ENCODE results near the gene GGACT.
"Not testable (repeated sequence)": the region's sequence is repeated elsewhere in the genome, so short reads cannot be mapped to it uniquely, and the experiment has no call there.

Gene GGACT

DNA sequence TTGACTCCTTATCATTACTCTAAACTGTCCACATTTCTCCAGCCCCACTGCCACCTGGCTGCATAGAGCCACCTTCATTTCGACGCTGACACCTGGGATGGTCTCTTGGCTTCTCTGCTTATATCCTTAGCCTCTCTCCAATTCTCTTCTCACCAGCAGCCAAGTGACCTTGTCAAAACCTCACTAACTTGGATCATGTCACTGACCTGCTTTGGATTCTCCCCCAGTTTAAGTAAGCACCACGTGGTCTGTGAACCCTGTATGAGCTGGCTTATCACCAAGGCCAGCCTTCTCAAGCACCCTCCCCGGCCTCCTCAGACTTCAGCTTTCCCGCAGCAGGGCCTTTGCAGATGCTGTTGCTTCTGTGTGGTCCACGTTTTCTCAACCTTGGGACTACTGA lies 12.3 kb upstream of the GGACT start:
- DNase-seq, result no peak

DNA sequence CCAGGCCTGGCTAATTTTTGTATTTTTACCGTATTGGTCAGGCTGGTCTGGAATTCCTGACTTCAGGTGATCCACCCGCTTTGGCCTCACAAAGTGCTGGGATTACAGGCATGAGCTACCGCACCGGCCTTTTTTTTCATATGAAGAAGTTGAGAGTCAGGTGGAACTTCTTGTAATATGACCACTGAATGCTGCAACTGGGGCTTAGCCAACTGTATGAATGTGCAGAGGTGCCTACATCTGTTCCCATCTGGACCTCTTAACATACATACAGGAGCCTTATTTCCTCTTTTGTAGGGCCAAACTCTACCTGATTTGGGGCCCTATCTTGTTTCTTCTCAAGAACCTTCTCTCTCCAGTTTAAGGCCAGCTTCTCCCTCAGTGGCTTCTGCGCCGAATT lies 11.9 kb upstream of the GGACT start:
- DNase-seq, result no peak

DNA sequence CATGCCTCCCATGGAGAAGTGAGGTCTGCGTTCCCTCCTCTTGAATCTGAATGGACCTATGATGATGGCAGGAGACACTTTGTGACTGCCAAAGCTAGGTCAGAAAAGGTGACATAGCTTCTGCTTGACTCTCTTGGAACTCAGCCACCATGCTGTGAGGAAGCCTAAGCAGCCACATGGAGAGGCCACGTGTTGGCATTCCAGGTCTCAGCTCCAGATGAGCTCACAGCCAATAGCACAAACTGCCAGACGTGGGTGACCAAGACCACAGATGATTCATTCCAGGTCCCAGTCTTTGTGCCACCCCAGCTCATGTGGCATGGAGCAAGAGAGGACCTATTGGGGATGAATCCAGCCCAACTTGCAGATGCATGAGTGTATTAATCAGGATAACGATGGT lies 8.7 kb upstream of the GGACT start:
- DNase-seq, result no peak

DNA sequence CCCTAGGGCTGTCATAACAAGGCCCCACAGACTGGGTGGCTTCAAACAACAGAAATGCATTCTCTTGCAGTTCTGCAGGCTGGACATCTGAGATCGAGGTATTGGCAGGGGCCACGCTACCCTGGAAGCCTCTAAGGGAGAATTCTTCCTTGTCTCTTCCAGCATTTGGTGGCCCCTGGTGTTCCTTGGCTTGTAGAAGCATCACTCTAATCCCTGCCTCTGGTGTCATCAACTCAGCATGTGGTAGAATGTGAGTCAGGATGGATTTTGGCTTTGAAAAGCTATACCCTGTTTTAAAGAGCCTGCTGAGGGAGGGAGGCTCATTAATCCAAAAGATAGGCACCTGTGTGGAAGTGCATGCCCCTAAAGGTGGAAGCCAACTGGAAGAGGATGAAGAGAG lies 7.9 kb upstream of the GGACT start:
- DNase-seq, result no peak

DNA sequence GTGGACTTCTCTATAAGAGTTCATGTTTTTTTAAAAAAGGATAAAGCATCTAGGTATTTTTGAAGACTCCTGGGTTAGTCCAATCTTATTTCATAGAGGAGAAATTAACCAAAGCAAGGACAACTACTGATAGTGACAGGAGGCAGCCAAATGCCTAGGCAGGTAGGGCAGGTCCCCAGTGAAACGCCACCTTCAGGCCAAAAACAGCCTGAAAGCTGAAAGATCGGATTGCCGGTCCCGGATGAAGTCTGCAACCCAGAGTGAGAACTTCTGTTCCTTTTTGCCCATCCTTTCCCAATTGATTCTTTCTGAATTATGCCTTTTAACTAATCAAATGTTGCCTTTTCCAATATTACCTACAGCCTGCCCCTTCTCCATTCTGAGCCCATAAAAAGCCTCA lies 6.1 kb upstream of the GGACT start:
- no peak for DNase-seq

DNA sequence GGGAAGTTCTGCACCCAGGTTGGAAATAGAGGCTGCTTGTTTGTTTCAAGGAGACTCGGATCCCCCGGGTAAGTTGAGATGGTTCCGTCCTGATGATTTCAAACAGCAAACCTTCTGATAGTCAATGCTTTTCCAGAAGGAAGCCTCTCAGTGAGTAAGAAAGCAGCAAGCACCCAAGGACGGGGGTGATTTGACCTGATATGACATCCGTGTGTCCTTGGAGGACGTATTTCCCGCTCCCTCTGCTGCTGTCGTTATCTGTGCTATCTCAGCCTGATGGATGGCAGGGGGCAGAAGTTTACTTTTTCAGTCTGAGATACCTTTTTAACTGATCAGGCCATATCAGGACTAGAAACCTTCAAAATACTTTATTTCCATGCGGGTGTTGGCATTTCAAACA lies 5.7 kb upstream of the GGACT start:
- no peak for DNase-seq

DNA sequence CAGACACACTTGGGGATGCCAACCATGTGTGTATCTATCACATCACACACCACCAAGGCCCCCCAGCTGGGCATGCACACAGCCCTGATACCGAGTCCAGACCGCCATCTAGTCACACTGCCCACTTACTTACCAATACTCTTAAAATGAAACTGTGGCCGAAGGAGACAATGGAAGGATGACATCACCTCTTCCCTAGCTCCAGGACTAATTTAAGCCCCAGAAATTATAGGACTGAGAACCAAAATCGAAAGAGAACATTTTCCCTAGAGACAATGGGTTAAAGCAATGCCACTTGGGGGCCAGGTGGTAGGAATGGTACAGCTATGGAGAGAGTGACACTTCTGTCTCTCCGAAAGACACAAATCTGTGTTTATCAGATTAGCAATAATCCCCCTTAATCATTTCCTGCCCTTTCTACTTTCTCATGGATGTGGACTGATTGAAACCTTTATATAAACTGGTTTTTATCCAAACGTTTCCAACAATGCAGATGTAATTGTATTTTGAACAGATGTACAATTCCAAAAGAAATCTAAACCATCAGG lies 663 bp upstream of the GGACT start:
- DNase-seq, result no peak

DNA sequence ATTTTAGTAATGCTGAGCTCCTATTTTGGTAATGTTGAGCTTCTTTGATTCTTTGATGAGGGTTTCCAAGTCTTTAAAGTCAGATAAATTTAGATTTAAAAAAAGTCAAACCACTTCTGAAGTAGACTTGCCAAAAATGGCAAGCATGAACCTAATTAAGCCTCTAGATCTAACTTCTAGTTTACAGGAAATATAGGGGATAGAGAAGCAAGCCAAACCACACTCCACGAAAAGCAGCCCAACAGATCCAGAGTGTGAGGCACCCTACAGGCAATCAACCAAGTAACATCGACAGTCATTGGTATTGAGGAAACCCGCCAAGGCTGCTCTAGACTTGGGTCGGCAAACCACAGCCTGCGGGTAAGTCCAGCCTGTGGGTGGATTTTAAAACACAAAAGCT lies 3.7 kb downstream of the GGACT start:
- no peak for DNase-seq

DNA sequence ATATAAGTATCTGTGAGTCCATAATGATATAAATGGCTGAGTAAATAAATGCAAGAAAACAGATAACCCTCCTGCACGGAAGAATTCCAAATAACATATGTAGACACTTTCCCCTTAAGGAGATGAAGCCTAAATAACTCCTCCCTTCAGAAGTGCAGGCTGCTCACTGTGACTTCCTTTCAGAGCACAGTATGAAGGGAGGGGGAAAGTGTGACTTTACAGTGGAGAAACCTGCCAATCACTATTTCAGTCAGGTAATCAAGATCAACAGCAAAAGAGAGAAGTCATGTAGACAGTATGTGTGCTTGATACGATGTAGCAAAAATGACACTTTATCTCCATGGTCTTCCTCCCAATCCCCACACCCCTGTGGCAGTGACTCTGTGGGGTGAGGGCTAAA lies 7.1 kb downstream of the GGACT start:
- DNase-seq, result no peak

DNA sequence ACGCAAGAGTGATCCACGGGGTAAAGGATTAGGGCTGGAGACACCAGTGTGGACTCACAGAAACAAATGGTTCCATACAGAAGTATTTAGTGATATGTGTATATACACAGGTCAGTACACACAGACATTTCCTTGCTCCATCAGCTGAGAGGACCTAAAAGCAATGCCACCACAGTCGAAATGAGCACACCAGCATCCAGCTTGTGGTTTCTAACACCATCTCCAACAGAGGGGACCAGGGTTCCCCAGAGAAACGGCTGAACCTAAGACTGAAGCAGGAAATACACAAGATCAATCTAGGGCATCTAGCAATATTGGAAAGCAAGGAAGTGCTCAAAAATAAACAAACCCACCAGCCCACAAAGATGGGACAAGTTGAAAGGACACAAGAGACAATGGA lies 7.6 kb downstream of the GGACT start:
- no peak for DNase-seq

DNA sequence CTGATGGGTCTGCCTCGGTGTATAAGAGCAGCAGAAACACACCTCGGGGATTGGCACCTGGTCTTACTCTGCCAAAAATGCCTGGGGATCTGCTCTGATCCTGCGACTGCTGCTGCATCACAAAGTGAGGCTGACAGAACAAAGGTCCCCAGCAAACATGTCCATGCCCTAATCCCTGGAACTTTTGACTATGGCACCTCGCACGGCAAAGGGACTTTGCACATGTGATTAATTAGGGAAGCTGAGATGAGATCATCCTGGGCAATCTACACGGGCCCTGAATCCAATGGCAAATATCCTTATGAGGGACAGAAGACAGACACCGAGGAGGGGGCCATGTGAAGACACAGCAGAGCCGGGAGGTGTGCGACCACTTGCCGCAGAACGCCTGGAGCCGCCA lies 8.5 kb downstream of the GGACT start:
- DNase-seq, result no peak

DNA sequence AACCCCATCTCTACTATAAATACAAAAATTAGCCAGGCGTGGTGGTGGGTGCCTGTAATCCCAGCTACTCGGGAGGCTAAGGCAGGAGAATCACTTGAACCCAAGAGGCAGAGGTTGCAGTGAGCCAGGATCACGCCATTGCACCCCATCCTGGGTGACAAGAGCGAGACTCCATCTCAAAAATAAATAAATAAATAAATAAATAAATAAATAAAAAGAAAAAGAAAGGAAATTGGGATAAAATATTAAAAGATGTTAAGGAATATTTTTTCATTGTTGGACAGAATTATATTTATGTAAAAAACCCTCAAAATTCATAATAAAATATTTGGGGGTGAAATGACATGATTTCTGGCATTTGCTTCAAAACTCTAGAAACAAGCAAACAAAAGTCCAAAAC lies 11.3 kb downstream of the GGACT start:
- DNase-seq, result not testable (repeated sequence)

DNA sequence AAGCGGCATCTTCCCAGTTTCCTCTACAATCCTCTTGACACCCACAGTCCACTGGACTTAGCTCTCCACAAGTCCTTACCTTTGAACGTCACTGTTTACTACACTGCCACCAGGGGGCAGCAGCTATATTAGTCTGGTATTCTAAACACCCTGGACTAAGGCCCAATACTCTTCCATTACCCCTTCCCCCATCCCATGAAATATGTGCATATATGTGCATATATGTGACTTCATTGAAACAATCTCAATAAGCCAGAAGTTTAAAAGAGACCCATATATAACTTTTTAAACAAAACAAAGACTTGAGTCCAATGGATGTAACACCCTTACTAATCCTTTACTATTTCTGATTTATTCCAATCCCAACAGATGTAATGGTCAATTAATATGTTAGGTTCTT lies 15.5 kb downstream of the GGACT start:
- no peak for DNase-seq

DNA sequence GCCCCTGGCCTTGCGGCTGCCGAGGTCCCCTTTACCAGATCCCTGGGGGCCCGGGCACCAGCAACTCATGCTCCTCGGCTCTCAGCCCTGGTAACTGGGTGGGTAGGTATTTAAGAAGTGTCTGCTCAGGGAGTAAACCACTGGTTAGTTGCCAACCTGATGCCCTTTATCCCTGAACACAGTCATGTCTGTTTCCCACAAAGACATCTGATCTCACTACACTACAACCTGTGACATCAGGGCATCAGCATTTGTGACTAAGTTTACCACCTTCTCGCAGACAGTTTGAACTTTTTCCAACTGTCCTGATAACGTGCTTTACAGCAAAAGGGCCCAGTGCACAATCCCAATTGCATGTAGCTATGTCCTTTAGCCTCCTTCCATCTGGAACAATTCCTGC lies 22.0 kb downstream of the GGACT start:
- DNase-seq, result no peak

DNA sequence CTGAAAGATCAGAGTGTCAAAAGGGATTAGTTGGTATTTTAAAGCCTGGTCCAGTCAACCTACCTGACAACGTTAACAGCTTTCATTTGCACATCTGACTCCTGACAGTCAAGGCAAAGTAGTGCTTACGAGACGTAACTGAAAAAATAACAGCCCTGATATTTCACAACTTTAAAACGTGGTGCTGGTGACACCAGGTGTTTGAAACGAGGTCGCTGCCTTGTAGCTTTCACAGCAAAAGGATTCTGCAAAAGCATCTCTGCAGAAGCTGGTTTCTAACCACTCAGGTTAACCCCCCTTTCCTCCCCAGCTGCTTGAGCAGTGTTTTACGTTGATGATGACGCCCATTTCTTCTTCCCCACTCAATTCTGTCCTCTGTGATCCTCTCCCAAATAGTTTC lies 23.3 kb downstream of the GGACT start:
- DNase-seq, result no peak

DNA sequence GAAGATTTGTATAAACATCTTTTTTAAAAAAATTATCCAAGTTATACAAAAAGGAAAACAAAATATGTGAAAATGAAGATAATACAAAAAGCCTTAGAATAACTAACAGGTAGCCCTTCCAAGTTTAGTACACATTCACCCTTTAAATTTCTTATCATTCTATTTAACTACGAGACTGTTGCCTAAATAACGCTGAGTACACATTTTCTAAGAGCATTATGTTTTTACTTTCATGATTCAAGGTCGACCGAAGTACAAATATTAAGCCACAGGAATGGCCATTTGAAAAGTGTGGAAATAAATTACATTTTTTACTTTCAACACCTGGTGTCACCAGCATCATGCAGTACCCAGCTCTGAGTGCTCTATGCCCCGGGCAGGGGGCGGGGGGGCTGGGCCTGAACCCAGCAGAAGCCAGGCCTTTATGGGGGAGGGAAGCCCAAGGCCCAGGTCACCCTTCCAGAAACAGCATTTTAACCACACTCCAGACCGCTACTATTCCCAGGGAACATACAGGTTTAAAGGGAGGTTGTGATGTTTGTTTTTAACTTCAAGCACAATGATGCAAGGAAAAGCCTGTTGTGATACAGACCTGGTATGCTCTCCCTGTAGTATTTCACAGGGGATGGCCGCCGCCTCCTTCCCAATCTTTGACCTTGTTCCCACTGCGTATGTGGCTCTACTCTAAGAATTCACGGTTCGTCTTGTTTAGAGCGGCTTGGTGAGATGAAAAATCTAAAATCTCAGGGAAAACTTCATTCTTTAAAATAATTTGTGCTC lies 24.0 kb downstream of the GGACT start:
- DNase-seq, result no peak

DNA sequence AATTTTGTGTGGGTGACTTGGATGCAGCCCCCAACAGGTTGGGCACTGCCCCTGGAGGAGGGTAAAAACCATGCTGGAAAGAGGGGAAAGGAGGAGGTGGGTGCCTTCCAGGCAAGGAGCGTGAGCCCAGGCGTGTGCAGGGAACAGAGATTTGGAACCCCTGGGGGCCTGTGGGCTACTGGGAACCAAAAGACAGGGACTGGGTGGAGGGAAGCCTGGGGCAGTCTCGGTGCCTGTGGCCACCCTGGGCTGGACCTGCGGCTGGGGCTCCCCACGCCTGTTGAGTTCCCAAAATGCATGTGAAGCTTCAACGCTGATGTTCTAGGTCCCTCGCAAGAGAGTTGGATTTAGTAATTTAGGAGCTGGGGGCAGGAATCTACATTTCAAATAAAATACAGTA lies 24.8 kb downstream of the GGACT start:
- no peak for DNase-seq

DNA sequence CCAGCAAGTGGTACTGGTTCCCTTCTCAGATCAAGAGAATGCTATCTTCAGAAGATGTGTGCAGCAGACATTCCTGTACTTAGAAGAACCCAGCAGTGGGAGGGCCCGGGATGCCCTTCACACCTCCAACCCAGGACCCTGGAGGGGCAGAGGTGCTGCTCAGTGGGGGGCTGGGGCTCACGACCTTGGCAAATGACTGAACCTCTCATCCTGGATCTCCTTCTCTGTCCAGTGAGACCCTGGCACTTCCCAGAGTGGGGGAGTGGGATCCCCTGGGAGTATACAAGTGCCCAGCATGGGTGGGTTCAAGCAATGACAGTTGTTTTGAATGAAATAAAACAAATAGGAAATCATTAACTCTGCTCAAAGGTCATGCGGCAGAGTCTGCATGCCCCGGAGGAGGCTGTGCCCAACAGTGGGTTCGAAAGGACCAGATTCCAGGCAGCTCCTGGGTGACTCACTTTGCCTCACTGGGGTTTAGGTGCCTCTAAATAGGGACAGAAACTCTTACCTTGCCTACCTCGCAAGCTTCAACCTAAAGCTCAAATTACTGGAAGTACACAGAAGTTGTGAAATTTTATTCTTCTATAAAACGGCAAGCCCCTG lies 26.9 kb downstream of the GGACT start:
- no peak for DNase-seq

DNA sequence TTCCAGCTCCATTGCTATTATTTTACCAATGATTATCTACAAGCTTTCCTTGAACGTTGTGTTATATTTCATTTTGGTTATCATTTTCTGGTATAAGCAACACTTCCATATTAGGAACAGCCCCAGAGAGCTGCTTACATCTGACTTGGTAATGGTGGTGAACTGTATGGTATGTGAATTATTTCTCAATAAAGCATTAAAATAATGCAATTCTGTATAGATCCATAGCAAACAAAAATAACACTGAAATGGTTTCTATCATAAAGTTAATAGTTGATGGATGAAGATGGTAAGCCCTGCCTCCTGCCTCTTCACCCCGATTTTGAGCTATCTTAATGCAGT lies 27.5 kb downstream of the GGACT start:
- no peak for DNase-seq

DNA sequence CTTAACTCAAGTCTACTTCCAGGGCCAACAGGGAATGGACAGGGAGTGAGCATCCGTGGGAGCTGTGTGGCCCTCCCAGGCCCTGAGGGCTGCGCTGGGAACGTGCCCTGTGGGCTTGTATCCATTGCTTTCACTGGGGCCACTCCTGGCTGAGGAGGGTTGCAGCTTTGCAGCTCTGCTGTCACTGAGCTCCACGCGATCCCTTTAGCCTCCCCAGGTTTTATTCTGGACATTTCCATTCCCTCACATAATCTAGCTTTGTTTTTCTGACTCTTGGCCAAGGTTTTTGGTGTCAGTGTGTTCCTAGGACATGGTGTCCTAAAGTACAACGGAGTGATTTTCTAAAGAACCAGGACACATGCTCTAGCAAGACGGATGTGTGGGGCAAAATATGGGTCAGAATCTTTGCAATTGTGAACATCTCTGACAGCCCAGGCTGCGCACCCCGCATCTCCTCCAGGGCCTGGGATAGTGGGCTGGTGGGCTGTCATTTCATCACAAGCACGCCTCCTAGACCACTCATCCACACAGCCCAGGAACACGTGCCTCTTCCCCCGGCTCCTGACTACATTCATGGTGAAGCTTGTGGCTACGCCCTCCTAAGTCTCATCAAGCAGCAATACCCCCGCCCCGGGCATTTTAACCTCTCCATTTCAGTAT lies 28.0 kb downstream of the GGACT start:
- no peak for DNase-seq

DNA sequence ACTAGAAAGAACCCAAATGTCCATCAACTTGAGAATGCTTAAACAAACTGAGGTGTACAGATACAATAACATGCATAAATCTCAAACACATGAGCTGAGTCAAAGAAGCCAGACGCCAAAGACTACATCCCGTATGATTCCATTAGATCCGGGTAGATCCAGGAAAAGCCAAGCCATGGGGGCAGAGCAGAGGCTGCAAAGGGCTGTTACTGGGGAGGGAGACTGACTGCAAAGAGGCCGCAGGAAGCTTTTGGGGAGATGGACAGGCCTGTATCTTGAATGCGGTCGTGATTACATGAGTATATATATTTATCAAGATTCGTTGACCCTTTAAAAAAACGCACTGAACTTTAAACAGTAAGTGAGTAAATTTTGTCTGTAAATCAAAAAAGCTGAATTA lies 28.7 kb downstream of the GGACT start:
- no peak for DNase-seq

DNA sequence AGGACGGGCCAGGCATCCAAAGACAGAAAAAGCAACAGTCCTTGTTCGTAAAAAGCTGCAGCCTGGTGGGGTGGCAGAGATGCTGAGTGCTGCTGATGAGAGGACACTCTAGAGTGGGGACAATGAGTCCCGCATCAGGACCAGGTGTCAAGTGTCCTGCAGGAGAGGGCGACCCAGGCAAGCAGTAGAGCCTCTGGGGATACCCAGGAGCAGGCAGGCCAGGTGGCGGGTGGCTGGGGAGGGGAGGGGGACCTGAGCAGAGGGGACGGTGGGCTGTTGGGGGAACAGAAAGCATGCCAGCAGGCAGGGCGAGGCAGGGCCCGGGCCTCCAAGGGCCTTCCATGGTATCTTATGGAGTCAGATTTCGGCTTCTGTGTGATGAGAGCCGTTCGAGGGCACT lies 35.8 kb downstream of the GGACT start:
- no peak for DNase-seq

DNA sequence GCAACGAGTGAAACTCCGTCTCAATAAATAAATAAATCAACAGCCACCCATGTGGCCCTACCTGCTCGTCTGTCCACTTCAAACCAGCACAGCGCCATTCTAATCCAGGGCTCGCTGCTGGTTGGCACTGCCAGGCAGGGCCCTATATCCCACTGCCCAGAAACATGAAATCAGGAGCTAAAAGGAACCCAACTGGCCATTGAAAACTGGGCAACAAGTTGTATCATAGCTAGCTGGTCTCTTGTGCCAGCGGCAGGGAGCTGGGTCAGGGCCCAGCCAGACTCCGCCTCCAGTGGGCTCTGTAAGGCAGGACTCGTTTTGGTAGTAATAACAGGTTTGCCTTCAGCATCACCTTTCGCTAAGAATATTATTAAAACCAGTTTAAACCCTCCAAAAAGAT lies 39.3 kb downstream of the GGACT start:
- DNase-seq, result no peak

DNA sequence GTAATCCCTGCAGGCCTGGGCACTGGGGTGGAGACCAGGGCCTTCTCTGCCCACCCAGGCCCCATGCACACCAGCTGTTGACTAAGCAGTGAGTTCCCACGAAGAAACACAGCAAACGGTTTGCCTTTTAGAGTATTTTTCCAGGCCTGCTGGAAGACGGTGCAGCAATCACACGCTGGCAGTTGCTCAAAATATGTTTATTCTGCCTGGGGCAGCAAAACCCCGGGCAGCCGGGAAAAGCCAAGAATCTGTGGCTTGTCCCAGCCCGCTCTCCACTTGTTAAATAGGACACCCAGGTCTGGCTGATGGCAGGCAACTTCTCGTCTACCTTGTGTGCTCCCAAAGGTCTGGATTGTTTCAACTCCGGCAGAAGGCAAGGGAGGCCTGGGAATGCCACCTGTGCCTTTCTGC lies 40.8 kb downstream of the GGACT start:
- DNase-seq, result no peak

Measured in GOT3 (cell line).